ENCODE measurements around the gene TARS2.

TARS2 gene

DNA sequence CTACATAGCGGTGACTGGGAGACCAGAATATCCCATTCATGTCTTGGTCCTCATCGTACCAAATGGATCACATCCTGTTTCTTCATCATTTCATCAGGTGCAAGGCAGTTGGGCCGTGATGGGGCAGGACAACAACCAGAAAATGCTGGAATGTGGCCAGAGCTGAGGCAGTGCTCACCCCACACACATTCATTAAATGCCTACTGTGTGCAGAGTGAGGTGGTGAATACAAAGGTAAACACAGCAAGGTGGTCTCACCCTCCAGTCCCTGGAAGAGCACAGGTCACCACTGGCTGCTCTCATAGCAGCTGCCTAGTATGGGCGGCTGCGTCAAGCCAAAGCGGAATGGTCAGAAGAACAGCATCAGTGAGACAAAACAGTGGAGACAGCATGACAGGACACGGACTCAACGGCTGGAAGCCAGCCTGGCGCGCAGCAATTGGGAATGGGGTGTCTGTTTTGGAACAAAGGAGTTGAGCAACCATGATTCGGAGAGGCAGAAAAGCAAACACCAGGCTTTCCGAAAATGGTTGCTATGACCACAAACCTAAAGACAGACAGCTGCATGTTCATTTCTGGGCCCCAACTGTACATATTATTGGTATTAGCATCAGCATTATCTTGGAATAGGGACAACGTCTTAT lies 56.4 kb downstream of the TARS2 start:
- DNase-seq, result peak; percentile 36

DNA sequence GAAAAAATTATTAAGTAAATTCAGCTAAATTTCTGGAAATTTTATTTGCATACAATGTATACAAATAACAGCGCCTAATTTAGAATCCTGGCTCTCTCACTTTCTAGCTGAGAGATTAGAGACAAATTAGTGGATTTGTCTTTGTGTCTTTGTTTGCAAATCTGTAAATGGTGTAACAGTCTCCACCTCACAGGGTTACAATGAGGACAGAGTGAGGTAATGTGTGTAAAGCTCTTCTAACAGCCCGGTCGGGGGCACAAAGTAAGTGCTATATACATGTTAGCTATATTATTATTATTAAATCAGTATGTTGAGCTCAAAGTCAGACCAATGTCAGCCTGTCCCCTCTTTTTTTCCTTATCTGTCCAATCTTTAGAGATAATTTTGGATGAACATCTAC lies 57.0 kb downstream of the TARS2 start:
- no peak for DNase-seq

DNA sequence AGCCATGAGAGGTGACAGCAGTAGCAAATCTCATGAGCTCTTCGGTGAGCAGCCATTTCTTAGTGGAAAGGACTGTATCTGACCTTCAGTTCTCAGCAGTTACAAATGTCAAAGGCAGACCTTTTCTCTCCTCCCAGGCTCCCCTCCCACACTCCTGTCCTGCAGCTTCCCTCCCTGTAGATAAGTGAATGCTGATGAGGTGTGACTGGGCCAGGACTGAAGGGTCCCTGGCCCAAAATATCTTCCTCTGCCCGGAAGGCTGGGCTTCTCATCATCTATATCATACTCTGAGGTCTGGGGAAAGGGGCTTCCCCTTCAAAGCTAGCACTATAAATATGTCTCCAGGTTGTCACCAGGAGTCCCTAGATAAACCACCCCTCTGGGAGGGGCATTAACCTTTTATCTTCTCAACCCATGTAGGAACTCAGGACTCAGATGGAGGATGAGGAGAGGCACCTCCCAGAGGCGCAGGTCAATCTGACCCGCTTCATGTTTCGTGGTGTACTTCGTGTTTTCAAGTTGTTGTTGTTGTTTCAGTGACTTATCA lies 58.3 kb downstream of the TARS2 start:
- DNase-seq, result no peak

DNA sequence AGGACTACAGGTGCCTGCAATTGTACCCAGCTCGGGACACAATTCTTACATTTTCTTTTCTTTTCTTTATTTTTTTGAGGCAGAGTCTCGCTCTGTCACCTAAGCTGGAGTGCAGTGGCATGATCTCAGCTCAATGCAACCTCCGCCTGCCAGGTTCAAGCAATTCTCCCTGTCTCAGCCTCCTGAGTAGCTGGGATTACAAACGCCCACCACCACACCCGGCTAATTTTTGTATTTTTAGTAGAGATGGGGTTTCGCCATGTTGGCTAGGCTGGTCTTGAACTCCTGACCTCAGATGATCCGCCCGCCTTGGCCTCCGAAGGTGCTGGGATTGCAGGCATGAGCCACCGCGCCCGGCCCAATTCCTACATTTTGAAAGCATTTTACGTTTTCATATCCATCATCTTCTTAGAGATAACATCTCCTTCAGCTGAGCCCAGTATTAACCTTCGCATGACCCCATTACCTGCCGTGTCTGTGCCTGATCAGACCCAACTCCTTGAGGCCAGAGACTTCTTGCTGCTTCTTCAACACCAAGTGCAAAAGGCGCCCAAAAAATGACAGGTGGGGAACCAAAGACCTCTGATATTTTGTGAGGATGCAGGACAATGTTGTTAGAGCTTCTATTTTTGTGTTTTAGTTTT lies 59.2 kb downstream of the TARS2 start:
- DNase-seq, result no peak

DNA sequence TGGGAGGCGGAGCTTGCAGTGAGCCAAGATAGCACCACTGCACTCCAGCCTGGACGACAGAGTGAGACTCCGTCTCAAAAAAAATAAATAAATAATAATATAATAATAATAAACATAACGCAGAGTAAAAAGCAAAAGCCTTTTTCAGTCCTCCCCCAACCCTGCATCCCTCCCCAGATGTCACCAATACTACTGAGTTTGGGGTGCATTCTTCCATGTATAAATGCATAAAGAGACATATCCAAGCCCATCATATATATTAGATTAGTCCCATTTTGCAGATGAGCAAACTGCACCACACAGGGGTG lies 61.1 kb downstream of the TARS2 start:
- no peak for DNase-seq

DNA sequence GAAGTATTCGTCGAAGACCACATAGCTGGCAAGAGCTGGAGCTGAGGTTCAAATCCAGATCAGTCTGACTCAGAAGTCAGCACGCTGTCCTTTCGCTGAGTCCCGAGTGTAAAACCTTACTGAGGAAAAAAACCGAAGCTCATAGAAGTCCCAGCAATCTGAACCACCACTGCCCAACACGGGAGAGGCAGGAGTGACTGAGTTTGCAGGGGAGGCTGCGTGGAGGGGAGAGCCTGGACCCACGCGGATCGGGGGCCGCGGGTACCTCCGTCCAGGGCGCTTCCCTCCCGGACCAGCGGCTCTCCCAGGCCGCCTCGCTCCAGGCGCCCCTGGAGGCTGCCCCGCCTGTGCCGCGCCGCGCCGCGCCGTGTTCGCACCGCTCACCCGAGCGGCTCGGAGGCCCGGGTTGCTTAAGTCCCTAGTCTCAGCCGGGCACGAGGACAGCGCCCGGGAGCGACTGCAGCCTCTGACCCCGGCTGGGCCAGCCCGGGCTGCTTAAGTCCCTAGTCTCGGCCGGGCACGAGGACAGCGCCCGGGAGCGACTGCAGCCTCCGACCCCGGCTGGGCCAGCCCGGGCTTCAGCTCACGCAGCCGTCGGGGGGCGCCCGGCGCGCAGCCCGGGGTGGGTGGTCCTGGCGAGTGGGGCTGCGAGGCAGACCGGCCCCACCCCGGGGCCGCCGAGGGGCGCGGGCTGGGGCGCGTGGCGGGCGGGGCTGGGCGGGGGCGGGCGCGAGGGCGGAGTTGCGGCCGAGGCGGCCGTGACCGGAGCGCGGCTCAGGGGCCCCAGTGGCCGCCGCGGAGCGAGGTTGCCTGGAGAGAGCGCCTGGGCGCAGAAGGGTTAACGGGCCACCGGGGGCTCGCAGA lies 61.6 kb downstream of the TARS2 start, which contains the start of gene ADAMTSL4:
TSS of gene ADAMTSL4 (plus strand) at position 777 of the 864 bp plus-strand sequence. CDS start 2,881 bp downstream, outside the sequence.
- peak; percentile 76 for DNase-seq

DNA sequence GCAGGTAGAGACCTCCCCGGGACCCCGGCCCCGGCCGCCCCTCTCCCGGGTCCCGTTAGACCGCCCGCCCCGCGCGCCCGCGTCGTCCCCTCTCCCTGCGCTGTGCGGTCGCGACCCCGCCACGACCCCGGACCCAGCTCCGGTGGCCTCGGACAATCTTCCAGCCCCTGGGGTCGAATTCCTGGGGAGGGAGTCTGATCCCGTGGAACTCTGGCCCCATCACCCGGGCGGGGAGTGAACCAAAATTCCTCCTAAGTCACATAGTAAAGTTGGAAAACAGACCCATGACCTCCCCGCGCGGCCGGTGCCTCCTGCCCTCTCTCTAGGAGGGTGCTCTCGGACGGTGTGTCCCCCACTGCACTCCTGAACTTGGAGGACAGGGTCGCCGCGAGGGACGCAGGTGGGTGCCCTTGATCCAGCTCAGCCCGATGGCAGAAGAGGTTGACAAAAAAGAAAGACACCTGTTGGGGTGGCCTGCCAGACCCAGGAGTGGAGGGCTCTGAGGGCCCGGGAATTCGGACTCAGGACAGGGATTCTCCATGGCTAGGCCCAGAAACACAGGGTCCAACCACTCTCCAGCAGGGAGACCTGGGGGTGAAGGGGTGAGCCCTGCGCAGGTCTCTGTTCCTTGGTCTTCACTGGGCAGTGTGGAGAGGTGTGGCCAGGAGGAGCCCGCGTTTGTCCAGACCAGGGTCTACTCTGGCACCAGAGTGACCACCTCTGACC lies 62.4 kb downstream of the TARS2 start:
- no peak for DNase-seq

DNA sequence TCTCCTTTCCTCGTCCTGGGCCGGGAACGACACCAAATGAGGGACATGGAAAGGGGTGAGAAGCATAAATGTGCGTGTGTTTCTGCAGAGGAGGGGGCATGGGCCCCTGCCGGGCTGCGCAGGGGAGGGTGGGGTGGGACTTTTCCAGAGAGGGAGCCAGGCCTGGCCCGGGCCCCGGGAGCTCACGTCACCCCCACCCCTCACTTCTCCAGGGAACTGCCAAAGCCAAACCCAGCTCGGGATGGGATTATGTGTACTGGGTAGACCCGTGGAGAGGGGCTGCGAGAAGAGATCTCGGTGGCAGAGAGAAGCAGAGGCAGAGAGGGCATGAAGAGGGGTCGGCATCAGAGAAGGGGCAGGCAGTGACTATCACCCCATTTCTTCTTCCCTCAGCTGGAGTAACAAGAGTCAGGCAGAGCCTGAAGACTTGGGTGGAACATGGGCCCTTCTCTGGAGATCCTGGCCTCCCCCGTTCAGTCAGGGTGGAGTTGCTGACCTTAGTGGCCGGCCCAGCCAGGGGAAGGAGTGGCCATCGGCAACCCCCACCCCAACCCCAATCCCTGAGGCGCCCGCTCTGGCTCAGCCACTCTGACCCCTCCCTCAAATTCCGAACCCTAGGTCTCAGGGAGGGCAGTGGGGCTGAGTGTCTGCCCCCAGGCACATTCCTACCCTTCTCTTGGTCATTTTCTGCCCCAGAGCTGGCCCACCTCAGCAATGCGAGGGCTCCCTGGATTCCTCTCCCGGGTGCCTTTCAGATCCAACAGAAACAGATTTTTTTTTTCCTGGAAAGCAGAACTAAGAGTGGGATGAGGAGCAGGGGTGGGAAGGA lies 63.2 kb downstream of the TARS2 start:
- DNase-seq, result no peak

DNA sequence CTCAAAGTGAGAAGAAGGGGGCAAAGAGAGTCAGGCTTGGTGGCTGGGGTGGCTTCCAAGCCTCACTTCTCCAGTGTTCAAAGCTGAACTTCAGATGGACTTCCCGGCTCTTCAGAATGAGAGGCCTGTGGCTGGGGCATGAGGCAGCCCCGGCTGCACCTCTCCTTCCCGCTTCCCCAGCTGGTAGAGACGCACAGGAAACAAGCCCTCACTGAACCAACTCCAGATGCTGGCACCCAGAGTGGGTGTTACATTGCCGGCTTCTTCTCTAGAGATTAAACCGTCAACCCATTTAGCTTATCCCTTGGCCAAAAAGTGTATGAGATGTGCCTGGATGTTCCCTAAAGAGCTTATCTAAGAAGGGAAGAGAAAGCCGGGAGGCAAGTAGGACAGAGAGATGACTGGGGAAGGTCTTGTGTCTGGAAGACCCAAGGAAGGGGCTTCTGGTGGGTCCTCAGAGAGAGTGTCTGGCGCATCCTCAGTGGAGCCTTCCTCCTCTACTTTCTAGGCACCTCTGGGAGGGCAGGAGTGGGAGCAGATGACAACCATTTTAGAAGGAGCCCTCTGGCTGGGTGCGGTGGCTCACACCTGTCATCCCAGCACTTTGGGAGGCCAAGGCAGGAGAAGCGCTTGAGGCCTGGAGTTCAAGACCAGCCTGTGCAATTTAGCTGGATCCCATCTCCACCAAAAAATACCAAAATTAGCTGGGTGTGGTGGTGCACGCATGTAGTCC lies 64.0 kb downstream of the TARS2 start:
- DNase-seq, result no peak

DNA sequence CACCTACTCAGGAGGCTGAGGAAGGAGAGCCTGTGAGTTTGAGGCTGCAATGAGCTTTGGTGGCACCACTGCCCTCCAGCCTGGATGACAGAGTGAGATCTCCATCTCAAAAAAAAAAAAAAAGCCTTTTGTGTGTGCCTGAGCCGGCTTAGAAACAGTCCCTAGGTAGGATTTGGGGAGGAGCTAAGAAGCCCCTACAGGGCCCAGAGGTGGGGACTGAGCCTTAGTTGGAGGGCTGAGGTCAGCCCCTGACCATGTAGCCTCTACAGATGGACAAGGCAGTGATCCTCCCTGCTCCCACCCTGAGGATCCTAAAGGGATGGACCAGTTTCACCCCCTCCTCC lies 64.5 kb downstream of the TARS2 start:
- DNase-seq, result no peak

DNA sequence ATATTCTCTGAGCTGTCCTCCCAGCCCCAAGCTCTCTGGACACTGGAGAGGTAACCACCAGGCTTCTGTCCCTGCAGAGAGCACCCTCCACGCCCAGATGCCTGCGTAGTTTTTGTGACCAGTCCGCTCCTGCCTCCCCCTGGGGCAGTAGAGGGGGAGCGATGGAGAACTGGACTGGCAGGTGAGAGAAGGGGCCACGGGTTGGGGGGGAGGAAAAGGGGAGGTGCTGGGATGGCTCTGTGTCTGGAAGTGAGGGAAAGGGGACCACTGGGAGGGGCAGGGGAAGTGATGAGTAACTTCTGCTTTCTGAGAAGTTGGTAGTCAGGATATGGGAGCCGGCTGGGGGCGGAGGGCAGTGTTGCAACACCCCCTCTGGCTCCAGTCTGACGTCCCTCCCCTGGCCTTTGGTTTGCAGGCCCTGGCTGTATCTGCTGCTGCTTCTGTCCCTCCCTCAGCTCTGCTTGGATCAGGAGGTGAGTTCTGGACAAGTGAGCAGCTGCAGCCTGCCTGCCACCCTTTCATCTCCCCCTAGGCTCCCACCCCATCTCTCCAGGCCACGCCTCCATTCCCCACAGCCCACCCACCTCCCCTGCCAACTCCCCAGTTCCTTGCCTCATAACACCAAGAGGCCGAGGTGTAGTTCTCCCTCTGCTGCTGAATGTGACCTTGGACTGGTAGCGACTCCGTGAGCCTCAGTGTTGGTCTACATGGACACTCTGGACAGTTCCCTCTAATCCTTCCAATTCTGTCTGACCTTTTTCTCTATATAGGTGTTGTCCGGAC lies 65.1 kb downstream of the TARS2 start:
- peak; percentile 87 for DNase-seq

DNA sequence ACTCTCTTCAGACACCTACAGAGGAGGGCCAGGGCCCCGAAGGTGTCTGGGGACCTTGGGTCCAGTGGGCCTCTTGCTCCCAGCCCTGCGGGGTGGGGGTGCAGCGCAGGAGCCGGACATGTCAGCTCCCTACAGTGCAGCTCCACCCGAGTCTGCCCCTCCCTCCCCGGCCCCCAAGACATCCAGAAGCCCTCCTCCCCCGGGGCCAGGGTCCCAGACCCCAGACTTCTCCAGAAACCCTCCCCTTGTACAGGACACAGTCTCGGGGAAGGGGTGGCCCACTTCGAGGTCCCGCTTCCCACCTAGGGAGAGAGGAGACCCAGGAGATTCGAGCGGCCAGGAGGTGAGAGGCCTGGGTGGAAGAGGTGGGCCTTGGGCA lies 65.7 kb downstream of the TARS2 start:
- no peak for DNase-seq

DNA sequence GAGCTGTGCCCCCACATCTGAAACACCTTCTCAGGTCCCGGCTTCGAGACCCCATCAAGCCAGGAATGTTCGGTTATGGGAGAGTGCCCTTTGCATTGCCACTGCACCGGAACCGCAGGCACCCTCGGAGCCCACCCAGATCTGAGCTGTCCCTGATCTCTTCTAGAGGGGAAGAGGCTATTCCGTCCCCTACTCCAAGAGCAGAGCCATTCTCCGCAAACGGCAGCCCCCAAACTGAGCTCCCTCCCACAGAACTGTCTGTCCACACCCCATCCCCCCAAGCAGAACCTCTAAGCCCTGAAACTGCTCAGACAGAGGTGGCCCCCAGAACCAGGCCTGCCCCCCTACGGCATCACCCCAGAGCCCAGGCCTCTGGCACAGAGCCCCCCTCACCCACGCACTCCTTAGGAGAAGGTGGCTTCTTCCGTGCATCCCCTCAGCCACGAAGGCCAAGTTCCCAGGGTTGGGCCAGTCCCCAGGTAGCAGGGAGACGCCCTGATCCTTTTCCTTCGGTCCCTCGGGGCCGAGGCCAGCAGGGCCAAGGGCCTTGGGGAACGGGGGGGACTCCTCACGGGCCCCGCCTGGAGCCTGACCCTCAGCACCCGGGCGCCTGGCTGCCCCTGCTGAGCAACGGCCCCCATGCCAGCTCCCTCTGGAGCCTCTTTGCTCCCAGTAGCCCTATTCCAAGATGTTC lies 66.3 kb downstream of the TARS2 start:
- DNase-seq, result no peak

DNA sequence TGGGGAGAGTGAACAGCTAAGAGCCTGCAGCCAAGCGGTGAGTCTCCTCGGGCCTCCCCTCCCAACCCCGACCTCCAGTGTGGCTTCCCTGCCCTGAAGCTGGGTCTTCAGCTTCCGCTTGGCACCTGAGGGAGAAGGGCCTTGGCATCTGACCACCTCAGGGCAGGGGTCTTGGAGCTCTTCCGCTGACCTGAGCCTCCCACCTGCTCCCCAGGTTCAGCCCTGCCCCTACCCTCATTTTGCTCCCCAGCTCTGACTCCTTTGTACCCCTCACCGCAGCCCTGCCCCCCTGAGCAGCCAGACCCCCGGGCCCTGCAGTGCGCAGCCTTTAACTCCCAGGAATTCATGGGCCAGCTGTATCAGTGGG lies 66.8 kb downstream of the TARS2 start:
- no peak for DNase-seq

DNA sequence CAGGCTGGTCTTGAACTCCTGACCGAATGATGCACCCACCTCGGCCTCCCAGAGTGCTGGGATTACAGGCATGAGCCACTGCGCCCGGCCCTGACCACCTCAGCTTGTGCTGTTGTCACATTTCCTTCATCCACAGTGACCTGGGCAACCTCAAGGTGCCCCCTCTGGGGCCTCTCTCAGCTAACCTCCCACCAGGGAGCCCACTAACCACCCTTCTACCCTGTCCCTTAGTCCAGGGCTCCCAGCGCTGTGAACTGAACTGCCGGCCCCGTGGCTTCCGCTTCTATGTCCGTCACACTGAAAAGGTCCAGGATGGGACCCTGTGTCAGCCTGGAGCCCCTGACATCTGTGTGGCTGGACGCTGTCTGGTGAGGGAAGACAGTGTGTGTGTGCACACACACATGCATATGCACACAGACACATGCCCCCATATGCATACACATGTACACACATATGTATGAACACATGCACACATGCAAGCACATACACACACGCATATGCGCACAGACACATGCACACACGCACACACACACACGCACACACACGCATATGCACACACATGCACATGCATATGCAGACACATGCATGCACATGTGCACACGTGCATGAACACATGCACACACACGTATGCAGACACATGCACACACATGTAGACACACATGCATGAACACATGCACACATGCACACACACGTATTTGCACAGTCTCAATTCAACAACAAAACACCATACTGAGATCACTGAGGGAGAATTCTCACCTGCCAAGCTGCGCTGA lies 68.2 kb downstream of the TARS2 start:
- DNase-seq, result no peak

DNA sequence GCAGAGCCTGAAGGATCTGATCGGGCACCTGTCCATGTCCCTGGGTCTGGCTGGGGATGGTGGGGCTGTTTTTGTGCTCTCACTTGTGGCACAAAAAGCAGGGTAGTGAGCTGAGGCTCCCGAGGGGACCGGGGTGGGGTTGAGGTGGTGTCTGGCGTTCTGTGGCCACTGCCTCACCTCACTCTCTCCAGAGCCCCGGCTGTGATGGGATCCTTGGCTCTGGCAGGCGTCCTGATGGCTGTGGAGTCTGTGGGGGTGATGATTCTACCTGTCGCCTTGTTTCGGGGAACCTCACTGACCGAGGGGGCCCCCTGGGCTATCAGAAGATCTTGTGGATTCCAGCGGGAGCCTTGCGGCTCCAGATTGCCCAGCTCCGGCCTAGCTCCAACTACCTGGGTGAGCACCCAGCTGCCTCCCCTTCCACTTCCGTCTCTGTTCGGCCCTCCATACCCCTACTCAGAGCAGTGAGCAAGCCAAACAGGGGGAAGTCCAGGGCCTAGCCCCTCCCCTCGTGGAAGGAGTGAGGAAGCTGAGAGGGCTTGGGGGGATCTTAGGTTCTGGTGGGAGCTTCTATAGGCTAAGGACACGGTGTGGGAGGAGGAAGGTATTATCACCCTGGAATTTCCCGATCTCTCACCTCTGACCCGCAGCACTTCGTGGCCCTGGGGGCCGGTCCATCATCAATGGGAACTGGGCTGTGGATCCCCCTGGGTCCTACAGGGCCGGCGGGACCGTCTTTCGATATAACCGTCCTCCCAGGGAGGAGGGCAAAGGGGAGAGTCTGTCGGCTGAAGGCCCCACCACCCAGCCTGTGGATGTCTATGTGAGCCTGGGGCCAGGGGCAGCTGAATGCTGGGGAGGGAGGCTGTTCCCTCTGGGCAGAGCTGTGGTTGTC lies 69.0 kb downstream of the TARS2 start:
- DNase-seq, result no peak

DNA sequence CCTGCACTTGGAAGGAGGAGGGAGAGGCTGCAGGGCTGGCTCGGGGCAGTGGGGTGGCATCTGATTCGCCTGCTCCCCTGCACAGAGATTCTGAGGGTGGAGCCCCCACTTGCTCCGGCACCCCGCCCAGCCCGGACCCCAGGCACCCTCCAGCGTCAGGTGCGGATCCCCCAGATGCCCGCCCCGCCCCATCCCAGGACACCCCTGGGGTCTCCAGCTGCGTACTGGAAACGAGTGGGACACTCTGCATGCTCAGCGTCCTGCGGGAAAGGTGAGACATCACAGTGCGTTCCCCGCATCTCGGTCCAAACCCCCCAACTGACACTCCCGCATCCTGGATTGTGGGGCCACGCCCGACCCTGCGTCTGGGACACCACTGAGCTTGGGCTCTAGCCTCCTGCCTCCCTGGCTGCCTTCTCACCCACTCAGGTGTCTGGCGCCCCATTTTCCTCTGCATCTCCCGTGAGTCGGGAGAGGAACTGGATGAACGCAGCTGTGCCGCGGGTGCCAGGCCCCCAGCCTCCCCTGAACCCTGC lies 69.9 kb downstream of the TARS2 start:
- DNase-seq, result no peak

Data from fibroblast of skin of right biceps (primary cell).